Mononuclear cell (primary cell): ENCODE measurements around the gene TRIM45. TPM values are rescaled to one million over a fixed set of nuclear protein-coding genes. Genes with fewer than 3 reads are reported as not detected.
"Not testable (repeated sequence)": the region's sequence is repeated elsewhere in the genome, so short reads cannot be mapped to it uniquely, and the experiment has no call there.

Experiments
- H3K27me3 ChIP-seq: 2 replicates; pipeline ENCODE4 v1.6.0; 2011; ENCODE audit warnings: low read length, control low read depth; ENCODE audit not compliant: insufficient read depth
- H3K4me1 ChIP-seq: 2 replicates; pipeline ENCODE4 v1.5.1; 2011; ENCODE audit warnings: mild to moderate bottlenecking, low read length, control low read depth; ENCODE audit not compliant: insufficient read depth
- H3K4me3 ChIP-seq: 2 replicates; pipeline ENCODE4 v1.5.1; 2011; ENCODE audit warnings: mild to moderate bottlenecking, low read length, moderate library complexity
- H3K9me3 ChIP-seq: 2 replicates; pipeline ENCODE4 v1.5.1; 2011; ENCODE audit warnings: low read depth, mild to moderate bottlenecking, control low read depth, low read length
- total RNA-seq: library from RNA; depleted of rRNA; stranded (reverse); fragments of >200 nt; gene quantifications from one replicate; pipeline ENCODE4 v1.2.3, GENCODE V29; 2012

TRIM45 gene
- total RNA-seq, 1 donor = 0.21 TPM

- no peaks in the 10 kb centered on the region for H3K27me3 ChIP-seq
- no peak overlapping the region for H3K4me3 ChIP-seq
- H3K4me1 ChIP-seq = no peaks in the 10 kb centered on the region
- no peaks in the 10 kb centered on the region for H3K9me3 ChIP-seq
Observed at GRCh38 chr1:117143172-117143571, 21.6 kb upstream of the TRIM45 start.

- no peaks in the 10 kb centered on the region for H3K27me3 ChIP-seq
- no peaks in the 10 kb centered on the region for H3K9me3 ChIP-seq
- H3K4me1 ChIP-seq = no peaks in the 10 kb centered on the region
- no peak overlapping the region for H3K4me3 ChIP-seq
Observed at GRCh38 chr1:117142200-117142599, 20.7 kb upstream of the TRIM45 start.

DNA sequence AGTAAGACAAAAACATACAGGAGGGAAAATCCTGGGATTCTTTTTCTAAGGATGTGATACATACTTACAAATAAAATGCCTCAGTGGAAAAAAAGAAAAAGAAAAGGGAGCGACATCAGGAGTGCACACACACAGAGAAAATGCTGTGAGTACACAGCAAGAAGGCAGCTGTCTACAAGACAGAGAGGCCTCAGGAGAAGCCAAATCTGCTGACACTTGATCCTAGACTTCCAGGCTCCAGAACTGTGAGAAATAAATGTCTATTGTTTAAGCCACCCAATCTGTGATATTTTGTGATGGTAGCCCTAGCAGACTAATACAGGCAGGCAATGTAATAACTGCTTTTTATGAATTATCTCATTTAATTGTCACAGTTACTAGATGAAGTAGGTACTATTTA lies 17.0 kb upstream of the TRIM45 start:
- H3K9me3 ChIP-seq = no peaks in the 10 kb centered on the region
- H3K4me1 ChIP-seq = no peaks in the 10 kb centered on the region
- H3K27me3 ChIP-seq = peaks cover 6% of the 10 kb centered on the region
- no peak overlapping the region for H3K4me3 ChIP-seq

- Histone ChIP-seq H3K9me3 (no peaks in the 10 kb centered on the region), H3K4me3 (no peak overlapping the region), H3K27me3 (peaks cover 6% of the 10 kb centered on the region), H3K4me1 (no peaks in the 10 kb centered on the region)
Observed at GRCh38 chr1:117138106-117138505, 16.6 kb upstream of the TRIM45 start.

DNA sequence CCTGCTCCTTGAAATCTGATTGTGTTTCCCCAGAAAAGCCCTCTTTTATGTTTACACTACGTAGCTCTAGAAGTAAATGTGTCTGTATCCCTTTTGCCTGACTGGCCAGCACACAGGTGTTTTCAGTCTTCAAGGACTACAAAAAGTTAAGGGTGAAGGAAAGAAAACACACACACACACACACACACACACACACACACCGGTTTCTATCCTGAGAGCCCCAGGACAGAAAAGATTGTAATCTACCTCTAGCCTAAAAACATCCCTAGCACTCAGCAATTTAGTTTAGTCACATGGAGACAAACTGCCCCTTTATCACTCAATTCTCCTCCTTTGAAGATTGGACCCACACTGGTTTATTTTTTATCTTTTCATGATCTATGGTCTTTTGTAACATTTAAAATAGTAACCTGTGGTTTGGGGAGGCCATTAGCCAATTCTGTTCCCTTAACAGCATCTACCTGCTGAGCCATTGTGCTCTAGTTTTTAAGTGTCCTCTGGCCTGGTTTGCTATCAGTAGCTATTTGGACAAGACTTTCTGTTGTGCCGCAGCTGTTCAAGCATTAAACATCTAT lies 15.8 kb upstream of the TRIM45 start:
- Histone ChIP-seq H3K27me3 (peaks cover 6% of the 10 kb centered on the region), H3K4me3 (no peak overlapping the region), H3K4me1 (no peaks in the 10 kb centered on the region), H3K9me3 (no peaks in the 10 kb centered on the region)

DNA sequence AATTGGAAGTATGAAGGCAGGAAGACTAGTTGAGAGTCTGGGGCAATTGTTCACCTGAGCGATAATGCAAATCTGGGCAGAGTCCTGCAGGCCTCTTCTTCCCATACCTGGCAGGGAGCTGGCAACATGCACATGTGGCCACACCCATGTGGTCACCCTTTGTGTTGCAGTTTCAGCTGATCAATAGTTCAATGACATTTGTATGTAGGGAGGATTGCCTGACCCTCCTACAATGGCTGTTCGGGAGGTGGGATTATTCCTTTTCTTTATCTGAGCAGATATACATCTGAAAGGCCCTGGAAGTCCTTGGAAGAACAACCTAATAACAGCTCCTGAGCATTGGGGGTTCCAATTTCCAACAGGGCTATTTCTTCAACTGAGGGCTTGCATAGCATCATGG lies 15.2 kb upstream of the TRIM45 start:
- Histone ChIP-seq H3K27me3 (peaks cover 6% of the 10 kb centered on the region), H3K4me1 (no peaks in the 10 kb centered on the region), H3K4me3 (no peak overlapping the region), H3K9me3 (no peaks in the 10 kb centered on the region)

DNA sequence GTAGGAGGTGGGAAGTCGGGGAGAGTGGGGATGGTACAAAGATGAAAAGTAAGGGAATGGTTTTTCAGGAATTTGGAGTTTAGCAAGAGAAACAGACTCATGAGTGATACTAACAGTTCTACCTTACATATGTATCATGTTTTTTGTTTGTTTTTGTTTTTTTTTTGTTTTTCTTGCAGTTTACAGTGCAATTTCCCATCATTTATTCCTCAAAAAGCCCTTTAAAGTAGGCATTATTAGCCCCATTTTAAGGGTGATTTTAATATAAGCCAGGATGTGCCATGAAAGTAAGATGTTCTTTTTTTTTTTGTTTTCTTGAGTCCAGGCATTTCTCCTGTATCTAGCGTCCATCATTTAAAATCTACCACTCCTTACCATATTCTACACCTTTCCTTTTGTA lies 13.8 kb upstream of the TRIM45 start:
- H3K4me3 ChIP-seq = no peak overlapping the region
- H3K27me3 ChIP-seq = peaks cover 6% of the 10 kb centered on the region
- no peaks in the 10 kb centered on the region for H3K4me1 ChIP-seq
- H3K9me3 ChIP-seq = no peaks in the 10 kb centered on the region

DNA sequence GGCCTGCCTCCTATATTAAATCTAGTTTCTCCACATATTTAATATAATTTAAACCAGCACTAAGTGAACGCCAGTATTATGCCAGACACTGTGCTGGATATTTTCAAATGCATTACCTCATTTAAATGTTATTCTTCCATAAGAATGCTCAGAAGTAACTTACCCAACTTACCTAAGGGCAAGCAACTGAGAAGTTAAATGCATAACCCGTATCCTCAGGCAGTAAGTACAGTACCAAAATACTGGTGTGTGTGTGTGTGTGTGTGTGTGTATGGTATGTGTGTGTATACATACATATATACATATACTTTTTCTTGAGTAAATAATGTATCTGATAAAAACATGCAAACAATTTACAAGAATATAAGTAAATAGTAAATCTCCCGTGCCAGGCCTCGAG lies 9.0 kb upstream of the TRIM45 start:
- H3K27me3 ChIP-seq = peaks cover 9% of the 10 kb centered on the region
- peaks cover 3% of the 10 kb centered on the region for H3K4me1 ChIP-seq
- no peaks in the 10 kb centered on the region for H3K9me3 ChIP-seq
- no peak overlapping the region for H3K4me3 ChIP-seq

DNA sequence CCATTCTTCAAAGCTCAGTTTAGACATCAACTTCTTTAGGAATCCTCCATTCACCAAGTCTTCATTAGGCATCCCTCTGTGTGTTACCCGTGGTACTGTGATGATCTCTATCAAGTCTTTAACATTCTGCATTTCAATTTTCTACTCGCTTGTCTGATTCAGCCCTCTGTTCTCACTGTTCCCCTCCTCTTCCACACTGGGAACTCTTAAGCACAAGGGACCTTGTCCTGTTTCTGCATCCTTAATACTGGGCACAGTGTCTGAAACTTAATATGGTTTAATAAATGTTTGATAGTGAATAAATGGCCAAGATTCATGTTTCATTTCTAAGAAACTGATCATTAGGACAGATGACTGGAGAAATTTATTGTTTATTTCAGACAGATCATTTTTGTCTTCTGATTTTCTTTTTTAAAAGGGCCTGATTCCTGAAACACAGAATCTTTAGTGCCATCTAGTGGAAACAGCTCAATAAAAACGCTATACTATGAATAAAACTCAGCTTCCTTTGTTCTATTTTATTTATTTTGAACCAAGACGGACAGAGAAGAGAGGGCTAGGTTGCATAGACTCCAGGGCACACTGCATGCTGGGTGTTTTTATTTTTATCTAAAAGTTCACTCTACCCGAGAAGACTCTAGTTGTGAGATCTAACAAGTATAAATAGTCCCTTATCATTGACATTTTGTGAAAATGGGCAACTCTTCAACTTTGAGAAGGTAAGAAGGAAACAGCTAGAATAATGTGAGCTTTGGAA lies 7.0 kb upstream of the TRIM45 start:
- Histone ChIP-seq H3K27me3 (peaks cover 6% of the 10 kb centered on the region), H3K9me3 (no peaks in the 10 kb centered on the region), H3K4me1 (peaks cover 3% of the 10 kb centered on the region), H3K4me3 (no peak overlapping the region)

DNA sequence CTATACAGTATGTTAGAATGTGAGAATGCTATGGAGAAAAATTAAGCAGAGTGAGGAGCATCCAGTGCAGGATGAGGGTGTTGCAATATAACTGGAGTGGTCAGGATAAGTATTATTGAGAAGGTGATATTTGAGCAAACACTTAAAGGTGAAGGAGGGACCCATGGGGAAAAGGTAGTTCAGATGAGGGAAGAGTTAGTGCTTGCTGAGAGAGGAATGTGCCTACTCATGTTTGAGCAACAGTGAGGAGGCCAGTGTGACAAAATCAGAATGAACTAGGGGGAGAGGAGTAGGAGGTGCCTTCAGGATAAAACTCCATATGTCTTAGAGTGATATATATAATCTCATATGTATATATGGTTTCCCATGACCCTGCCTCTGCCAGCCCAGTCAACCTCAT lies 6.2 kb upstream of the TRIM45 start:
- H3K27me3 ChIP-seq = peaks cover 6% of the 10 kb centered on the region
- peaks cover 3% of the 10 kb centered on the region for H3K4me1 ChIP-seq
- H3K9me3 ChIP-seq = no peaks in the 10 kb centered on the region
- H3K4me3 ChIP-seq = no peak overlapping the region

GRCh38 chr1:117124661-117125060 lies 3.1 kb upstream of the TRIM45 start:
- Histone ChIP-seq H3K9me3 (no peaks in the 10 kb centered on the region), H3K4me1 (peaks cover 15% of the 10 kb centered on the region), H3K4me3 (no peak overlapping the region), H3K27me3 (peaks cover 9% of the 10 kb centered on the region)

DNA sequence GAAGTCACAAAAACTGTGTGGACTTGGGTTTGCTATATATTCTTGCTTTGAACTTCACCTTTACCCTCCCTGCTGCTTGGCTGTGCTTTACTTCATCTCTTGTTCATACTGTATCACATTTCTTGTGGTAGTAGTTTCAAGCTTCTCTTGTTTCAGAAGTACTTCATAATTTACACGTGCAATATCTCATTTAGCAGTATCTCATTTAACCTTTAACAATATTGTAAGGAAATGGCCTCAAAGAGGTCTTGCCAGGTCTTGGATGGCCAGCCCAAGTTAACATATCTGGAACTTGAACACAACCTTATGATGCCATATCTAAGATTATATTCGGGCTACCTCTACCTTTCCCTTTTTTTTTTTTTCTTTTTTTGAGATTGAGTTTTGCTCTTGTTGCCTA lies 1.7 kb upstream of the TRIM45 start:
- no peaks in the 10 kb centered on the region for H3K9me3 ChIP-seq
- peaks cover 9% of the 10 kb centered on the region for H3K27me3 ChIP-seq
- no peak overlapping the region for H3K4me3 ChIP-seq
- H3K4me1 ChIP-seq = peaks cover 15% of the 10 kb centered on the region

- H3K4me3 ChIP-seq = peak overlapping the region; percentile 65
- peaks cover 15% of the 10 kb centered on the region for H3K4me1 ChIP-seq
- H3K9me3 ChIP-seq = no peaks in the 10 kb centered on the region
- peaks cover 9% of the 10 kb centered on the region for H3K27me3 ChIP-seq
Observed at GRCh38 chr1:117122330-117123025, 929 bp upstream of the TRIM45 start.

DNA sequence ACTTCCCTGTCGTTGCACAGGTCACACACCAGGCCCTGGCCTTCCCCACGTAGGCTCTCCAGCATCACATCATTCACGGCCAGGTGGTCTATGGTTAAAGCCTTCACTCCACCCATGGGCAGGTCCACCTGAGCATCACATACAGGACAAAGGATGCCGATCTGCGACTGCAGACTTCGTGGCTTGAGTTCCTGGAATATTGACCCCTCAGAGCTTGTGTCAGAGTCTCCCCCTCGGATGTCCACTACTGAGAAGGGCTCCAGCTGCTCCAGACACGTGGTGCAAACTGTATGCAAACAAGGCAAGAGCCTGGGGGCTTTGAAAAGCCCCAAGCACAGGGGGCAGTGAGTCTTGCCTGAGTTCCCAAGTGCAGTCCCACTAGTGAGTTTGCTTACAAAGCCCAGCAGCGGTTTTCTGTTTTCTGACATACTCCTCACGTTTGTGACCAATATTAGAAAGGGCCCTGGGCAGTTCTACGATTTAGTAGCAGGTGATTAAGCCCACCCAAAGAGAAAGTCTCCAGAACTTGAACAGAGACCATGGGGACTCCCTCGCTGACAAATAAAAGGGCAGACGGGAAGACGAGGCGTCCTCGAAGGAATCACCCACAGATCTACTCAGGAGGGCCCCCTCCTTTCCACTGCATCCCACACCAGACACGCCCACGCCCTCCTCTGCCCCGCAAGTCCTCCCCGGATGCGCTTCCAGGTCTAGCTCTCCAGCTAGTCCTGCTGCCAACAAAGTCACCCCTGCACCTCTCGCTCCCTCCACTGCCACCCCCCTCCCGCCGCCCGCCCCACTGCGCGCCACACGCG lies 568 bp downstream of the TRIM45 start:
- H3K27me3 ChIP-seq = peaks cover 9% of the 10 kb centered on the region
- no peaks in the 10 kb centered on the region for H3K9me3 ChIP-seq
- H3K4me3 ChIP-seq = peak overlapping the region; percentile 65
- H3K4me1 ChIP-seq = peaks cover 12% of the 10 kb centered on the region

GRCh38 chr1:117119144-117119543 lies 2.4 kb downstream of the TRIM45 start:
- H3K4me1 ChIP-seq = peaks cover 12% of the 10 kb centered on the region
- not testable (repeated sequence) for H3K27me3 ChIP-seq, H3K4me3 ChIP-seq, H3K9me3 ChIP-seq
